Activated CD4-positive, alpha-beta T cell treated with anti-CD3 and anti-CD28 coated beads, Interleukin-10, Interleukin-2, amounts not matched to agents 100 ng/mL and 50 ng/mL, durations not matched to agents 16 hours and 8 hours (primary cell): Measurements from ENCODE around the gene ANKRD9.

Experiments
- DNase-seq: peaks from one replicate; pipeline ENCODE4 v3.0.0-alpha.2; 2020

Gene ANKRD9

DNA sequence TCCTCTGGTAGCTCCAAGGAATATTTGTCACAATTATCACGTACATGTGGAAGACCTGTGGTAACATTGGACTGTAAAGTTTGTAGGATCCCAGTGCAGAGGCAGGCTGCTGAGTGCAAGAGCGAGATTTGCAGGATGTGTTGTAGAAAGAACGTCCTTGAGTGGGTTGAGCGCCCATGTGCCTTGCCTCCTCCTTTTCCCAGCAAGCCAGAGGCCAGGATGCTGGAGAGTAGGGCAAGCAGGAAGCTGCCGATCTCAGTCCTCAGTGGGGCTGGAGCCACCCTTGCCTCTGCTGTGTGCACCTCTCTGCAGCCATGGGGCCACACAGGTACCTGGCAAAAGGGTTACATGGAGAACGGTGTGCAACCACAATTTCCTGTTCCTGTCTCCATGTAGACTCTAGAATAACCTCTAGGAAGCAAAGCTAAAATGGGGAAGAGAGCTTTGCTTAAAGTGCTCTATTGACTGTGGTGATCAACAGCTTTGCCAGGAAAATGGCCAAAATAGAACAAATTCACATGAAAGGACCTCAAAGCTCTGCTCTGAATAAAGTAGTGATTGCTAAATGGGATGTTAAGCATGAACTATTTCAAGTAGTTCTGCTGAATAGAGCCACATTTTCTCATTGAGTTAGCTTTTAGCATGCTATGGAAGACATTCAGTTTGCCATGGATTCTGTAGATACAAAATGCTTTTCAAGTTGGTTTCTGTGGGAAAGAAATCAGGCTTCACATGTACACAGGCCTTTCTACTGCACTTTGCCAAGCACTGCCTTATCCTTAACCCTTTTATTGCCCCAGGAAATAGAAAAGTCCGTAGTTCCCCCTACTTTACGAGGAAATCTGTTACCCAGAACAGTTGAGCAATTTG lies 37.4 kb downstream of the ANKRD9 start:
- no peak for DNase-seq

DNA sequence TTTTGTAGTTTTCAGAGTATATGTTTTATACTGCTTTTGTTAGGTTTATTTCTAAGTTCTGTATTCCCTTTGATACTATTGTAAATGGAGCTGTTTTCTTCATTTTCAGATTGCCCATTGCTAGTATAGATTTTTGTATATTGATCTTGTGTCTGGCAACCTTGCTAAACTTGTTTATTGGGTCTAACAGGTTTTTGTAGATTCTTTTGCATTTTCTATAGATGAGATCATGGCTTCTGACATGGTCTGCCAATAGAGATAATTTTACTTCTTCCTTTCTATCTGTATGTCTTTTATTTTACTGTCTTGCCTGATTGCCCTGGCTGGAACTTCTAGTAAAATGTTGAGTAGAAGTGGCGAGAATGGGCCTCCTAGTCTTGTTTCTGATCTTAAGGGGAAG lies 40.3 kb downstream of the ANKRD9 start:
- no peak for DNase-seq

DNA sequence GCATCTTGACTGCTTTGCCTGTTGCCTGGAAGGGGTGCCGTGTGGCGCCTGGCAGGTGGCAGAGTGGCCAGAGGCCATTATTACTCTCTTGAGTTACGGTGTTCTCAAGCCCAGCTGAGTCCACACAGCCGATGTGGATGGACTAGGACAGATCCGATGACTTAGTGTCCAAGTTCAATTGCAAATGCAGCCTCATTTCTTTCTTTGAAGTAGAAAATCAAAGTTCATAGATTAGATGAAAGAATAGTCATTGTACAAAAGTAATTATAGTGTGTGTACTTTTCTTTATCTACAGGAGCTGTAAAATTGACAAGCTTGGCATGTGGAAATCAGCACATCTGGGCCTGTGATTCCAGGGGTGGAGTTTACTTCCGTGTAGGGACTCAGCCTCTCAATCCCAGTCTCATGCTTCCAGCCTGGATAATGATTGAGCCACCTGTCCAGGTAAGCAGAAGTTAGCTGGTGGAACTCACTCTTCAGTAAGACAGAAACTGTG lies 44.7 kb downstream of the ANKRD9 start:
- no peak for DNase-seq

- no peak for DNase-seq
Observed at GRCh38 chr14:102464006-102464405, 45.6 kb downstream of the ANKRD9 start.

GRCh38 chr14:102462391-102462790 lies 47.2 kb downstream of the ANKRD9 start:
- no peak for DNase-seq

GRCh38 chr14:102461490-102462338 lies 47.9 kb downstream of the ANKRD9 start:
- DNase-seq = no peak

DNA sequence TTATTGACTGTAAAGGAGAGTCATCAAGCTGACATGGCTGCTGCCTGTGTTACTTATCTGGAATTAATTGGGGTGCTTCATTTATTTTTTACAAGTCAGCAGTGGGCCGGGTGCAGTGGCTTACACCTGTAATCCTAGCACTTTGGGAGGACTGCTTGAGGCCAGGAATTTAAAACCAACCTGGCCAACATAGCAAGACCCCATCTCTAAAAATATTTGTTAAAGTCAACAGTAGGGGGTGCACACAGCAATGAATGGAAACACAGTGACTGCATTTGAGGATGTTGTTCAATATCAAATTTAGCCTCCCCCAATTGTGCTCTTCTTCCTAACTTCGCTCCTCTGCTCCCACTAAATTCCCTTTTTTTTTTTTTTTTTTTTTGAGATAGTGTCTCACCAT lies 52.1 kb downstream of the ANKRD9 start:
- no peak for DNase-seq

DNA sequence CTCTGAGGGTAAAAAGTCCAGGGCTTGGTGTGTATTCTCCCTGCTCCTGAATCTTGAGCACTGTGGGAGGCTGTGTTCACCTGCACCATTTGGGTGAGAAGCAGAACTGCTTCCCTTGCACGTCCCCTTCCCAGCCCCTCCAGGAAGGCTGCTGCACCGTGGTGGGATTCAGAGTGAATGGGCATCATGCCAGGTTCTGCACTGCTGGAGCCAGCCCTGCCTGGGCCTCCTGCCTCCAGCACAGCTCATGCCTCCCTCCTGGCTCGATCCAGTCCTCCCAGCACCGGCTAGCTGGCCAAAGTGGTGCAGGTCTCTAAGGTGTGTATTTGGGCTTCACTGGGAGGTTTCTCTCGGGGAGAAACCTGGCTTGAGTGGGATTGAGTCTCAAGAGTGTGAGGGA lies 54.9 kb downstream of the ANKRD9 start:
- no peak for DNase-seq

GRCh38 chr14:102452302-102452701 lies 57.3 kb downstream of the ANKRD9 start:
- DNase-seq = no peak
